GM10266 (cell line): ENCODE data around the gene CHIT1.

ENCODE experiments used
- DNase-seq: peaks from one replicate; pipeline ENCODE4 v3.0.0; 2012; ENCODE audit errors: extremely low spot score
- CTCF ChIP-seq: IDR thresholded peaks from 2 replicates; pipeline ENCODE4 v1.5.1; 2012; ENCODE audit warnings: mild to moderate bottlenecking, low read depth; ENCODE audit not compliant: control insufficient read depth, insufficient read depth; ENCODE audit errors: missing control alignments

The CHIT1 gene

GRCh38 chr1:203186446-203187303 lies 42.8 kb downstream of the CHIT1 start, which contains the start of gene CHI3L1:
Gene CHI3L1, minus strand, starts transcription at chr1:203186704. Its CDS starts 81 bp downstream, at chr1:203186623.
- TF ChIP-seq CTCF: no peak
- DNase-seq: no peak

GRCh38 chr1:203186091-203186445 lies 43.4 kb downstream of the CHIT1 start:
- TF ChIP-seq CTCF: no peak
- DNase-seq: no peak

- no peak for TF ChIP-seq CTCF
- DNase-seq: no peak
These were observed 43.9 kb downstream of the CHIT1 start for GRCh38 chr1:203185585-203185984.

- DNase-seq: no peak
These were observed 44.4 kb downstream of the CHIT1 start for GRCh38 chr1:203185061-203185461.

GRCh38 chr1:203184467-203184866 lies 45.0 kb downstream of the CHIT1 start:
- no peak for DNase-seq
- TF ChIP-seq CTCF: no peak

More at GRCh38 chr1:203185061-203185461, 44.4 kb downstream of the CHIT1 start:
- TF ChIP-seq CTCF: no peak

GRCh38 chr1:203183828-203184227 lies 45.6 kb downstream of the CHIT1 start:
- TF ChIP-seq CTCF: no peak
- DNase-seq: no peak

- no peak for DNase-seq
- TF ChIP-seq CTCF: no peak
These were observed 47.0 kb downstream of the CHIT1 start for GRCh38 chr1:203182387-203182953.
